Body of pancreas (tissue), 4 donors: ENCODE measurements around the gene BRD4. TPM values are rescaled to one million over a fixed set of nuclear protein-coding genes. Genes with fewer than 3 reads are reported as not detected.

Source experiments
- ATAC-seq: fragments of 150-250 bp; one replicate; pipeline ENCODE4 v1.9.1; 2016
- DNase-seq, 4 donors: peaks; one replicate each; pipeline ENCODE4 v3.0.0-alpha.2; 2019
- H3K27ac ChIP-seq, 4 donors: fragments of 200-600 bp; sonication (generic); 1 replicate in 3 of 4; 2 replicates in 1 of 4; pipeline versions ENCODE4 v1.5.1 to v1.6.1; 2016 to 2019; ENCODE audit warnings: mild to moderate bottlenecking in 1 of 4, mixed read lengths in 1 of 4, moderate library complexity in 1 of 4
- H3K27me3 ChIP-seq, 2 donors: fragments of 200-600 bp; sonication (generic); one replicate each; pipeline ENCODE4 v1.6.0; 2016; ENCODE audit warnings: mild to moderate bottlenecking in 1 of 2
- H3K36me3 ChIP-seq, 2 donors: fragments of 200-600 bp; sonication (generic); replicated peaks in 1 of 2; 2 replicates each; pipeline ENCODE4 v1.5.1; 2016; ENCODE audit warnings: low read depth in 2 of 2; ENCODE audit not compliant: insufficient read depth in 1 of 2
- H3K4me1 ChIP-seq: fragments of 200-600 bp; sonication (generic); one replicate; pipeline ENCODE4 v1.6.0; 2016
- H3K4me3 ChIP-seq, 2 donors: fragments of 200-600 bp; sonication (generic); 1 replicate in 1 of 2; 2 replicates in 1 of 2; pipeline ENCODE4 v1.5.1; 2016 to 2019
- H3K9me3 ChIP-seq, 3 donors: fragments of 200-600 bp; sonication (generic); 1 replicate in 2 of 3; 2 replicates in 1 of 3; pipeline ENCODE4 v1.5.1; 2016
- POLR2A ChIP-seq, 3 donors: fragments of 450-650 bp; IDR thresholded peaks; one replicate each; pipeline ENCODE4 v1.6.1; 2016; ENCODE audit warnings: antibody characterized with exemption in 3 of 3, mild to moderate bottlenecking in 2 of 3
- WGBS, 2 donors: methylation state at CpG; one replicate each; pipeline ENCODE4 v1.1.5; 2017; 5-methylcytosine and 5-hydroxymethylcytosine counted together
- intact Hi-C: fragments of 100-400 bp; cut with DNase I; formaldehyde crosslinking; loops from one replicate; pipeline ENCODE4 v1.15.1; 2023
- small RNA-seq: library from RNA; depleted of rRNA; stranded (forward); fragments of <200 nt; gene quantifications from one replicate; pipeline ENCODE3, GENCODE V24; 2016
- total RNA-seq, 2 donors: library from RNA; depleted of rRNA; stranded (reverse); fragments of >200 nt; gene quantifications; one replicate each; pipeline ENCODE4 v1.1.0, GENCODE V29; 2016
- TF ChIP-seq, protein P1 (sequence below), 7 experiments: fragments of 450-650 bp in 4 of 7; fragments of 200-600 bp in 3 of 7; sonication (generic) in 3 of 7; IDR thresholded peaks; one replicate each; pipeline ENCODE4 v1.5.1; 2016 to 2019; ENCODE audit warnings: antibody characterized with exemption in 7 of 7

BRD4 gene
- total RNA-seq, 2 donors from 2014 or later, result 15.3 to 33.6 TPM

DNA sequence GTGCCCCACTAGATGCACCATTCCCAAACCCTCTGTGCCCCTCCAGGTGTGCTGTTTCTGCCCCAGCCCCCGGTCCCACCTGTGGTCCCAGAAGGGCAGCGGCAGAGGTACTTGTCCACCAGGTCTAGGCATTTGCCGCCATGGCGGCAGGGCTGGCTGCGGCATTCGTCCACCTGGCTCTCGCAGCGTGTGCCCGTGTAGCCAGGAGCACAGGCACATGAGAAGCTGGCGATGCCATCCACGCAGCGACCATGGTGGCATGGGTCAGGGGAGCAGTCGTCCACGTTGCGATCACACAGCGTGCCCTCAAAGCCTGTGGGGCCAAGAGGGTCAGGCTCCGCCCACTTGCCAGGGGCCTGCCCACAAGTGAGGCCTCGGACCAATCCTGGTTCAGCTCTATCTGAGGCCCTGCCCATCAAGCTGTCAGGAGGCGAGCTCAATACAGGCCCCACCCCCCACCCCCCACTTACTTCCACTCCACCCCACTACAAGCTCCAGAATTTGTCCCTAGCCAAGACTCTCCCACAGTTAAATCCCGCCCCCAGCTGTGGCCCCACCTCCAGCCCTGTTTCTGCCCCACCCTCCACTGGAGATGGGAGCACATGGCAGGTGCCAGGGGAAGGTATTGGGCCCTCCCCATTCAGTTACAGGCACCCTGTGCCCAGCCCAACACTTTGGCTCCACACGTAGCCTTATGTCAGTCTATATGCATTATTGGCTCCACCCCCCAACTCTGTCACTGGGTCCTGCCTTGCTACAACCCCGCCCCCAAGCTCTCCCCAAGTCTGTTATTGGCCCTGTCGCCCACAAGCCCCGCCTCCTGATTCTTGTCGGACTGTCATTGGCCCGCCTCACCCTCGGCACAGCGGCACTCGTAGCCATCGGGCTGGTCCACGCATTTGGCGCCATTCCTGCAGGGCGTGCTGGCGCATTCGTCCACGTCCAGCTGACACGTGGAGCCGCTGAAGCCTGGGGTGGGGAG is 145.0 kb downstream of the BRD4 start:
- no peak overlapping the region for H3K27ac ChIP-seq
- TF ChIP-seq, protein P1, sequence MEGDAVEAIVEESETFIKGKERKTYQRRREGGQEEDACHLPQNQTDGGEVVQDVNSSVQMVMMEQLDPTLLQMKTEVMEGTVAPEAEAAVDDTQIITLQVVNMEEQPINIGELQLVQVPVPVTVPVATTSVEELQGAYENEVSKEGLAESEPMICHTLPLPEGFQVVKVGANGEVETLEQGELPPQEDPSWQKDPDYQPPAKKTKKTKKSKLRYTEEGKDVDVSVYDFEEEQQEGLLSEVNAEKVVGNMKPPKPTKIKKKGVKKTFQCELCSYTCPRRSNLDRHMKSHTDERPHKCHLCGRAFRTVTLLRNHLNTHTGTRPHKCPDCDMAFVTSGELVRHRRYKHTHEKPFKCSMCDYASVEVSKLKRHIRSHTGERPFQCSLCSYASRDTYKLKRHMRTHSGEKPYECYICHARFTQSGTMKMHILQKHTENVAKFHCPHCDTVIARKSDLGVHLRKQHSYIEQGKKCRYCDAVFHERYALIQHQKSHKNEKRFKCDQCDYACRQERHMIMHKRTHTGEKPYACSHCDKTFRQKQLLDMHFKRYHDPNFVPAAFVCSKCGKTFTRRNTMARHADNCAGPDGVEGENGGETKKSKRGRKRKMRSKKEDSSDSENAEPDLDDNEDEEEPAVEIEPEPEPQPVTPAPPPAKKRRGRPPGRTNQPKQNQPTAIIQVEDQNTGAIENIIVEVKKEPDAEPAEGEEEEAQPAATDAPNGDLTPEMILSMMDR (IDR thresholded peaks at IDR 0.05), result no peak
- no peak for TF ChIP-seq POLR2A (IDR thresholded peaks at IDR 0.05)

More for the DNA sequence above, 145.0 kb downstream of the BRD4 start:
- intact Hi-C loops, result no loop called here
- DNase-seq (no peak), ATAC-seq (no peak)
- Histone ChIP-seq H3K36me3 (no peaks in the 10 kb centered on the region), H3K4me3 (no peak overlapping the region), H3K27me3 (no peaks in the 10 kb centered on the region), H3K4me1 (no peaks in the 10 kb centered on the region), H3K9me3 (no peaks in the 10 kb centered on the region)
- WGBS, 2 donors, result 89 to 90% methylated on average over 20 to 37 of the region's 38 CpGs

Small RNA genes within 50 kb of the gene (small RNA-seq; reads per million reads assigned to genes)
- gene AC005776.1, result not detected

Other genes with a start within 250 kb of the BRD4 start
- 1 to 10 TPM; 6.3 to 9.9 TPM for gene SYDE1, start 225.1 kb downstream of the BRD4 start, total RNA-seq
- 10 to 100 TPM; 20.2 to 33.9 TPM for gene NOTCH3, start 131.5 kb downstream of the BRD4 start, total RNA-seq
- gene EPHX3, start 100.1 kb downstream of the BRD4 start, total RNA-seq, result not detected
- gene AKAP8, start 47.2 kb upstream of the BRD4 start, total RNA-seq, result 10 to 100 TPM; 11.2 to 19.4 TPM
- gene AKAP8L, start 86.4 kb upstream of the BRD4 start, total RNA-seq, result 100 to 1,000 TPM; 147 to 196 TPM
- 100 to 1,000 TPM in 1 of 2 donors, 10 to 100 TPM in 1; 16.1 to 111 TPM for gene WIZ, start 117.4 kb upstream of the BRD4 start, total RNA-seq
- gene RASAL3, start 132.0 kb upstream of the BRD4 start, total RNA-seq, result 1 to 10 TPM; 2.6 to 3.6 TPM
- gene PGLYRP2, start 147.0 kb upstream of the BRD4 start, total RNA-seq, result not detected
- not detected for gene CYP4F22, start 176.0 kb upstream of the BRD4 start, total RNA-seq